GM21529 (cell line): ENCODE measurements around the gene CDC42BPB.

ENCODE experiments used
- ATAC-seq: cut with Tn5 transposase; IDR thresholded peaks from one replicate; pipeline ENCODE4 v1.9.1; 2021; ENCODE audit not compliant: unreplicated experiment

CDC42BPB gene

GRCh38 chr14:102949062-102949800, 108.1 kb downstream of the CDC42BPB start:
- ATAC-seq: peak; percentile 56

GRCh38 chr14:102948698-102949061, 108.7 kb downstream of the CDC42BPB start:
- no peak for ATAC-seq

- no peak for ATAC-seq
Measured at GRCh38 chr14:102947321-102948103, 109.8 kb downstream of the CDC42BPB start.

GRCh38 chr14:102945346-102946130, 111.8 kb downstream of the CDC42BPB start:
- ATAC-seq: no peak

- no peak for ATAC-seq
Measured at GRCh38 chr14:102944448-102945330, 112.7 kb downstream of the CDC42BPB start.

GRCh38 chr14:102943979-102944378, 113.4 kb downstream of the CDC42BPB start:
- ATAC-seq: no peak

- ATAC-seq: no peak
Measured at GRCh38 chr14:102943454-102943853, 113.9 kb downstream of the CDC42BPB start.

GRCh38 chr14:102942069-102942468, 115.3 kb downstream of the CDC42BPB start:
- no peak for ATAC-seq

GRCh38 chr14:102941419-102942011, 115.8 kb downstream of the CDC42BPB start:
- ATAC-seq: no peak

- ATAC-seq: no peak
Measured at GRCh38 chr14:102940729-102941362, 116.5 kb downstream of the CDC42BPB start.

- no peak for ATAC-seq
Measured at GRCh38 chr14:102939820-102940561, 117.4 kb downstream of the CDC42BPB start.

GRCh38 chr14:102939329-102939728, 118.0 kb downstream of the CDC42BPB start:
- no peak for ATAC-seq

- no peak for ATAC-seq
Measured at GRCh38 chr14:102938191-102938590, 119.2 kb downstream of the CDC42BPB start.

- ATAC-seq: no peak
Measured at GRCh38 chr14:102937331-102938175, 119.8 kb downstream of the CDC42BPB start.

GRCh38 chr14:102935756-102936155, 121.6 kb downstream of the CDC42BPB start:
- ATAC-seq: no peak

GRCh38 chr14:102933618-102934231, 123.6 kb downstream of the CDC42BPB start:
- ATAC-seq: no peak

GRCh38 chr14:102932484-102933248, 124.7 kb downstream of the CDC42BPB start:
- no peak for ATAC-seq
